GM23248 (cell line): Measurements from ENCODE around the gene PIGA.

Source experiments
- EZH2 ChIP-seq: fragments of 200-600 bp; sonication (generic); IDR thresholded peaks from 2 replicates; pipeline ENCODE4 v1.6.1; 2018; ENCODE audit warnings: antibody characterized with exemption, mild to moderate bottlenecking; ENCODE audit not compliant: insufficient read depth, poor library complexity, severe bottlenecking
- EZH2phosphoT487 ChIP-seq: fragments of 200-600 bp; sonication (generic); IDR thresholded peaks from 2 replicates; pipeline ENCODE4 v1.6.1; 2018; ENCODE audit warnings: antibody characterized with exemption, moderate library complexity, mild to moderate bottlenecking, low read depth; ENCODE audit not compliant: insufficient read depth

DNA sequence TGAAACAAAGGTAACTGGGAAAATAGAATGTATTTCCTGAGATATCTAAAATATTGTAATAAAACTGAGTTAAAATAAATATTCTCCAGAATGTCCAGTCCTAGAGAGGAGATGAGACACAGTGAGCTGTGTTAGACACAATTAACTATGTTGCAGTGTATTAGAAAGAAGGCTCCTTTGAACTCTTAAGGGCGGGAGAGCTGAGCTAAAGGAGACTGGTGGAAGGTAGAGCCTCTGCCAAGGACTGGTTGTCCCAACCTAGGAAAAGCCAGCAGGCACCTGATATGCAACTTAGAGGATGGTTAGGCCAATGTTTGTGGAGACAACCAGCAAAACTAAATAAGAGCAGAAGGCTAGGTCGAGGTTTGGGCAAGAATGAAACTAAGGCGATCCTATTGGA lies 24.2 kb downstream of the PIGA start:
- TF ChIP-seq EZH2, result no peak
- TF ChIP-seq EZH2phosphoT487, result no peak
